Thyroid gland (tissue), 4 donors: Measurements from ENCODE around the gene APP. TPM values are rescaled to one million over a fixed set of nuclear protein-coding genes. Genes with fewer than 3 reads are reported as not detected.
A peak's percentile ranks its signal among the peaks of the same experiment; 100 is the strongest.

Experiments used
- DNase-seq, 2 donors: peaks; one replicate each; pipeline ENCODE4 v3.0.0-alpha.2; 2019
- H3K27ac ChIP-seq, 3 donors: fragments of 200-600 bp; sonication (generic); 1 replicate in 2 of 3; 2 replicates in 1 of 3; pipeline ENCODE4 v1.5.1; 2016 to 2019; ENCODE audit warnings: mild to moderate bottlenecking in 1 of 3, moderate library complexity in 1 of 3
- H3K27me3 ChIP-seq: fragments of 200-600 bp; sonication (generic); one replicate; pipeline ENCODE4 v1.5.1; 2019
- H3K36me3 ChIP-seq, 2 donors: fragments of 200-600 bp; sonication (generic); one replicate each; pipeline ENCODE4 v1.5.1; 2016 to 2019
- H3K4me1 ChIP-seq, 2 donors: fragments of 200-600 bp; sonication (generic); one replicate each; pipeline ENCODE4 v1.5.1; 2017 to 2019
- H3K4me3 ChIP-seq, 3 donors: fragments of 200-600 bp; sonication (generic); replicated peaks in 1 of 3; 1 replicate in 2 of 3; 2 replicates in 1 of 3; pipeline ENCODE4 v1.5.1; 2016; ENCODE audit warnings: mild to moderate bottlenecking in 1 of 3
- H3K9me3 ChIP-seq: fragments of 200-600 bp; sonication (generic); one replicate; pipeline ENCODE4 v1.5.1; 2017
- CTCF ChIP-seq, 6 experiments: fragments of 200-600 bp in 3 of 6; fragments of 450-650 bp in 3 of 6; sonication (generic) in 3 of 6; IDR thresholded peaks; one replicate each; pipeline ENCODE4 v1.5.1; 2016 to 2019; ENCODE audit warnings: antibody characterized with exemption in 6 of 6, mild to moderate bottlenecking in 2 of 6, inconsistent platforms in 1 of 6, moderate library complexity in 1 of 6
- POLR2A ChIP-seq, 2 donors: fragments of 450-650 bp; IDR thresholded peaks; one replicate each; pipeline ENCODE4 v1.6.1; 2017; ENCODE audit warnings: antibody characterized with exemption in 2 of 2, mild to moderate bottlenecking in 2 of 2, moderate library complexity in 1 of 2
- WGBS, 2 donors: methylation state at CpG; one replicate each; pipeline ENCODE4 v1.1.5; 2017; 5-methylcytosine and 5-hydroxymethylcytosine counted together
- intact Hi-C: fragments of 100-400 bp; cut with DNase I; formaldehyde crosslinking; loops from one replicate; pipeline ENCODE4 v1.15.1; 2023
- total RNA-seq, 4 donors: library from RNA; depleted of rRNA; stranded (reverse); fragments of >200 nt; gene quantifications; one replicate each; pipeline ENCODE4 v1.2.3, GENCODE V29; 2016

APP gene
- total RNA-seq, 4 donors from 2014 or later = 513 to 716 (median 676) TPM

GRCh38 chr21:25977068-25977611, 193.4 kb downstream of the APP start:
- no peak for DNase-seq
- Histone ChIP-seq H3K9me3 (no peaks in the 10 kb centered on the region), H3K27me3 (no peaks in the 10 kb centered on the region), H3K4me3 (no peak overlapping the region), H3K4me1 (no peaks in the 10 kb centered on the region), H3K27ac (peak overlapping the region in 1 of 3 donors; percentile 7), H3K36me3 (peaks cover 14 to 15% of the 10 kb centered on the region in 2 donors)
- no peak for TF ChIP-seq POLR2A (IDR thresholded peaks at IDR 0.05)
- TF ChIP-seq CTCF (IDR thresholded peaks at IDR 0.05) = no peak
- intact Hi-C loops = loop anchor here (2.0 kb wide), 1 partner anchor 16 kb away; no protein-coding TSS in a partner anchor

- Histone ChIP-seq H3K4me1 (no peaks in the 10 kb centered on the region), H3K27me3 (no peaks in the 10 kb centered on the region), H3K9me3 (no peaks in the 10 kb centered on the region), H3K4me3 (no peak overlapping the region), H3K27ac (no peak overlapping the region), H3K36me3 (peaks cover 8 to 16% of the 10 kb centered on the region in 2 donors)
- TF ChIP-seq CTCF (IDR thresholded peaks at IDR 0.05) (no peak), POLR2A (IDR thresholded peaks at IDR 0.05) (no peak)
- no peak for DNase-seq
- 91 to 96% methylated on average over 8 of the region's 8 CpGs for WGBS, 2 donors
- intact Hi-C loops = no loop called here
Measured at GRCh38 chr21:25974964-25975363, 195.6 kb downstream of the APP start.

- no peak overlapping the region for H3K4me3 ChIP-seq
- peak overlapping the region in 1 of 3 donors; percentile 8 for H3K27ac ChIP-seq
- H3K27me3 ChIP-seq = no peaks in the 10 kb centered on the region
- H3K36me3 ChIP-seq = peaks cover 8 to 16% of the 10 kb centered on the region in 2 donors
- no peaks in the 10 kb centered on the region for H3K9me3 ChIP-seq
- TF ChIP-seq CTCF (IDR thresholded peaks at IDR 0.05) = no peak
- no peak for TF ChIP-seq POLR2A (IDR thresholded peaks at IDR 0.05)
- 83% methylated on average over 15 of the region's 15 CpGs for WGBS, 2 donors
- DNase-seq = no peak
- H3K4me1 ChIP-seq = no peaks in the 10 kb centered on the region
- intact Hi-C loops = no loop called here
Measured at GRCh38 chr21:25970254-25970930, 200.2 kb downstream of the APP start.

GRCh38 chr21:25967901-25968438, 202.6 kb downstream of the APP start:
- WGBS, 2 donors = 90 to 94% methylated on average over 4 of the region's 4 CpGs
- peak overlapping the region in 1 of 3 donors; percentile 21 for H3K27ac ChIP-seq
- H3K36me3 ChIP-seq = peaks cover 0 to 4% of the 10 kb centered on the region in 2 donors
- no peak overlapping the region for H3K4me3 ChIP-seq
- H3K9me3 ChIP-seq = no peaks in the 10 kb centered on the region
- H3K27me3 ChIP-seq = no peaks in the 10 kb centered on the region
- DNase-seq = no peak
- intact Hi-C loops = no loop called here
- no peak for TF ChIP-seq CTCF (IDR thresholded peaks at IDR 0.05)
- TF ChIP-seq POLR2A (IDR thresholded peaks at IDR 0.05) = no peak
- peaks cover 0 to 8% of the 10 kb centered on the region in 2 donors for H3K4me1 ChIP-seq
